ENCODE data around the gene BNC1.

GRCh38 chr15:83207009-83207659, 77.3 kb downstream of the BNC1 start:
- TF ChIP-seq, protein P1, sequence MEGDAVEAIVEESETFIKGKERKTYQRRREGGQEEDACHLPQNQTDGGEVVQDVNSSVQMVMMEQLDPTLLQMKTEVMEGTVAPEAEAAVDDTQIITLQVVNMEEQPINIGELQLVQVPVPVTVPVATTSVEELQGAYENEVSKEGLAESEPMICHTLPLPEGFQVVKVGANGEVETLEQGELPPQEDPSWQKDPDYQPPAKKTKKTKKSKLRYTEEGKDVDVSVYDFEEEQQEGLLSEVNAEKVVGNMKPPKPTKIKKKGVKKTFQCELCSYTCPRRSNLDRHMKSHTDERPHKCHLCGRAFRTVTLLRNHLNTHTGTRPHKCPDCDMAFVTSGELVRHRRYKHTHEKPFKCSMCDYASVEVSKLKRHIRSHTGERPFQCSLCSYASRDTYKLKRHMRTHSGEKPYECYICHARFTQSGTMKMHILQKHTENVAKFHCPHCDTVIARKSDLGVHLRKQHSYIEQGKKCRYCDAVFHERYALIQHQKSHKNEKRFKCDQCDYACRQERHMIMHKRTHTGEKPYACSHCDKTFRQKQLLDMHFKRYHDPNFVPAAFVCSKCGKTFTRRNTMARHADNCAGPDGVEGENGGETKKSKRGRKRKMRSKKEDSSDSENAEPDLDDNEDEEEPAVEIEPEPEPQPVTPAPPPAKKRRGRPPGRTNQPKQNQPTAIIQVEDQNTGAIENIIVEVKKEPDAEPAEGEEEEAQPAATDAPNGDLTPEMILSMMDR (IDR thresholded peaks at IDR 0.05; ENCODE audit: low read depth, low read length), result no peak
- TF ChIP-seq MYC (IDR thresholded peaks at IDR 0.05; ENCODE audit: low read depth, low read length), result no peak

All from NB4 (cell line).